ENCODE data around the gene ZNF221.

DNA sequence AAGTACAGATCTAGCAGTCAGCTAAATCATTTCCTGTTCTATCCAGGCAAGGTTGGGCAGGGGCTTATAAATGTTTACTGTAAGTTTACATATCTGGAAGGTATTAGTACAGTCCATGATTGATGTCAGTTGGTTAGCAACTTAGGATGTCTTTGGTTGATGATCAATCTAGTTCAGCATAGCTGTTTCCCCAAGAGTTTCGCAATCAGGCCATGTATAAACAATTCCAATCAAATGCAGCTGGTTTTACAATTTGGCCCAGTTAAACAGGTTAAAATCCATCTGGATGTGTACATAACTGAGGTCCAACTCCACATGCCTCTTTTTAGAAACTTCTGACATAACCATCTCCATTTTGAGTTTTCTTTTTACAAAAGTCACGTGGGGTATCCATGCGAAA lies 6.9 kb downstream of the ZNF221 start:
- TF ChIP-seq POLR2AphosphoS5 (IDR thresholded peaks at IDR 0.05; ENCODE audit: low read depth, low read length) (no peak), POLR2A (IDR thresholded peaks at IDR 0.05; ENCODE audit: low read depth, low read length) (no peak), SPI1 (IDR thresholded peaks at IDR 0.05; ENCODE audit: low read depth, low read length) (no peak)
